Stimulated activated CD4-positive, alpha-beta T cell treated with anti-CD3 and anti-CD28 coated beads, Interleukin-4, amount 100 ng/mL, for 24 hours (primary cell): ENCODE results near the gene GADL1.

ENCODE experiments used
- DNase-seq: peaks from one replicate; pipeline ENCODE4 v3.0.0-alpha.2; 2020

GADL1 gene

DNA sequence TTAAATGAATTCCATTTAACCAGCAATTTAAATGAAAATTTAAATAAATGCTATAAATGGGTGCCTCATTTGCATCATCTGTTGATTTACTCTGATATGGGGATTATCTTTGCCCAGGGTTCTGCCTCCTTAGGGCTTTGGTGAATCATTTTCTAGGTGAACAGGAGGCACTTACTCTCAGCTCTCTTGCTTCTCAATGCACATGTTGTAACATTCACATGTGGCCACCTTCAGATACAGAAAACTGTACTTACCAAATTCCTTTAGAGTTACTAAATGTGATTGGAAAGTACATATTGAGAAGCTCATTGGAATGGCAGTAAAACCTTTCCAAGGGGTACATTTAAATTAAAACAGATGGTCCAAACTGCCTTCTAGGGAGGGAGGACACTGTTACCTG lies 20.8 kb downstream of the GADL1 start:
- DNase-seq, result no peak

DNA sequence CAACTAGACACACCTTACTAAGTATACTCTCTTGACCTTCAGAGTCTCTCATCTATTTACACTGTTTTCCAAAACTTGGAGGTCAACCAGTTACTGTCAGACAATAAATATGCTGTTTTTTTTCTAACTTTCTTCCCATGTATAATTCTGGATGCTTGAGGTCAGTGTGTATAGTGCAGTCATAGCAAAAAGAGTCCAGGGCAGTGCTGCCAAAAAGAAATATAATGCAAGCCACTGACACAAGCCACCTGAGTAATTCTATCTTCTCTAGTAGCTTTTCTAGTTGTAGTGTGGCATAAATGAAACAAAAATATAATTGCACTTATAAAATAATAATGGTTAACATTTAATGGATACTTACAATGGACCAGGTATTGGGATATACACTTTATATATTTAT lies 21.6 kb downstream of the GADL1 start:
- DNase-seq, result no peak

DNA sequence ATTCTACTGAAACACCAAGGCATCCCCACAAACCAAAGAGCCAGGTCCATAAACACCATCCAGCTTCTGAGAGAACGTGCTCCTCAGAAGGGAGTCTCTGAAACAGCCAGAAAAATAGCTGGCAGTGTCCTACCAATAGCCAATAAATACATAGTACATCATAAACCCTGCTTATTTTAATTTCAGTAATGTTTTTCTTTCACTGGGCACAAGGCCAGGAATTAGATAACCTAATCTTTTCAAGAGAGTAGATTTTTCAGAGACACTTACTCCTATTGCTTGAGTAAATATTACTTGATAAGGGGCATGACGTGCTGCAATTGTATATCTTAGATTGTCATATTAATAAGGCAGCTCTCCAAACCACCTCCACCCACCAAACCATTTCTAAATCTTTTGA lies 22.7 kb downstream of the GADL1 start:
- DNase-seq, result no peak

DNA sequence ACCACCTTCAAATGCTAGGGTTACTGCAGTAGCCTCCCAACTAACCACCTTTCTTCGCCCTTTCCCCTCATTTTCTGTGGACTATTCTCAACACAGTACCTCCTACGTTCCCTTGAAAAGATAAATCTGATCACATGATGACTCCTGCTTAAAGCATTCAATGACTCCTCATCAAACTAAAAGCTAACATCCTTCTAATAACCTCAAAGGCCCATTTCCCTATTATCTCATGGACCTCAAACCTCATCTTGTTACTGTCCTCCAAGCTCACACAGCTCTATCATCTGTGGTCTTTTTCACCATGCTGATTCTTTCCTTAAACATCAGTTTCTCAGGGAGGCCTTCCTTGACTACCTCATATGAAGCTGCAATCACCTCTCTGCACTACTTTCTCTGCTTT lies 29.6 kb downstream of the GADL1 start:
- DNase-seq, result no peak

DNA sequence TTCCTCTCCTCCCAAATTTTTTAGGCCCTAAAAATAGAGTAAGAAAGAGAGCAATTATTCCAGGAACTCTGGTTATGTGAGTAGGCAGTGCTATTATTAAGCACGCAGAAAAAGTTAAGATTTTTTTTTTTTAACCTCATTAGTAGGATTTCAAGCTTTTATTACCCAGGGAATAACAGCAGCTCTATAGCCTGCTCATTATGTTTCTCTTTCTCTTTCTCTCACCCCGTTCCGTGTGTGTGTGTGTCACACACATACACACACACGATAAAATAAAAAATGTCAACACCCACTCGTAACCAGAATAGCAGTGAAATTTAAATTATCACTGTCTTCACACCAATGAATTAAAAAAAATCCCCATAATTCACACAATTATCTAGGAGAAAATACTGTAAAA lies 30.3 kb downstream of the GADL1 start:
- no peak for DNase-seq

DNA sequence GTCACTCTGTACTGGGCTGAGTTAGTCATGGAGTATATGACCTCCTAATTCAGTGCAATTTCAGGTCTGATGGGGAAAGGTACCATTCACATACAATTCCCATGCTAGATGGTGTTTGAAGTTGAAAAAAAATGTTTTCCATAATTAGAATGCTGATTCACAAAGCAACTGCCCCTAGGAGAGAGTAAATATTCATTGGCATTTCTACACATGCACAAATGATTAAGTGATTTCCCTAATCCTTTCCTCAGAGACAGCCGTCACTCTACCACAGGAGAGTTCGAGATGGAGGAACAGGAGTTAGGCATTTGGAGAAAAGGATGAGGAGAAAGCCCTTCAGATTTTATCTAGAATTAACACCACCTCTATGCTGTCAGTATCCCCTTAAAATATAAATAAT lies 32.5 kb downstream of the GADL1 start:
- DNase-seq, result no peak

DNA sequence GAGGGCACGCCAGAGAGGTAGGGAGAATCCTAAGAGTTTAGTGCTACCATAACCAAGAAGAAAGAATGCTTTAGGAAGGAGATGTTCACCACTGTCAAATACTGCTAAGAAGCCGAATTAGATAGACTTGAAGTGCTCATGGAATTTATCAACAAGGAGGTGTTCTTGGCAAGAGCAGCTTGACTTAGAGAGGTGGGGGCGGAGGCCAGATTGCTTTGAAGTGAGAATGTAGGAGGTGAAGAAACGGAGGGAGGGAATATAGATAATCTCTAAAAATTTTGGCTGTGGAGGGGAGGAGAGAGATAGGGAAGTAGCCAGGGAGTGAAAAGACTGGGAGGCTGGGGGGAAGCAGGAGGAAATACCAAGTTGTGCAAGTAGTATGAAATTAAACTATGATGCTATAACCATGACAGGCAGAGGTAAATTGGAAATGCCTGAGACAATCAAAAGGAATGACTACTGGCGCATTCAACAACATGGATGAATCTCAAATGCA lies 35.5 kb downstream of the GADL1 start:
- DNase-seq, result no peak

DNA sequence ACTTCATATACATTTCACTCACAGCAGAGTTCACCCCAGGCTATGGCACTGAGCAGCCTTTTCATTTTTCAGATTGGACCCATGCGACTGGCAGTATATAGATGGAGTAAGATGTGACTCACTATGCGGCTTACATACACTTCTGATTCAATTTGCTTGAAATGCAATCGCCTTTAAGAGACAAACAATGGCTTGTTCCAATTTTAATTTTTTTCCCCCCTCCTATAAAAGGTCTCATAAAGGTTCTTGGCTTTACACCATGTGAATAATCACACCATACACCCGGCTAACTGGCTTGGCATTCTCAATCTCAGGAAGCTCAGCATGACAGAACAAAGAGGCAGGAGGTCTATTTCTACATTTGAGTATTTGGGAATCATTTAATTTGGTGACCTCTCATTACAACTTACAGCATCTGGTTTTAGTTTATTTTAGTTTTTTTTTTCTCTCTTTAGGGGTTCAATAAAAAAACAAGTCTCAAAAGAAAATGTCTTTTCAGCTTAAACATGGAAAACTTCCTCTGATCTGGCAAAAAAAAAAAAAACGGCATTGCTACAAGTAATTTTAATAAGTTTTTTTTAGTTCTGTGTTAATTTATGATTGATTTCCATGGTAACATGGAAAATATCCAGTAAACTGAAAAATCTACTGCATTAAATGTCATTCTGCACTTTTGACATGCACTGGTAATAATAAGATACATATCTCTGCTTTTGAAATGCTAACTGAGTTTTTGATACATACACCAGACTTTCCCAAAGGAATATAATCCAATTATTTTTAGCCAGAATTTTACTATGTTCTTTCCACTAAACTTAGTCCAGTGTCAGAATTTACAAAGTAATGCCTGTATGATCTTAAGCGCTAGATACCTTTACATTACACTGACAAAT lies 38.8 kb downstream of the GADL1 start:
- no peak for DNase-seq

DNA sequence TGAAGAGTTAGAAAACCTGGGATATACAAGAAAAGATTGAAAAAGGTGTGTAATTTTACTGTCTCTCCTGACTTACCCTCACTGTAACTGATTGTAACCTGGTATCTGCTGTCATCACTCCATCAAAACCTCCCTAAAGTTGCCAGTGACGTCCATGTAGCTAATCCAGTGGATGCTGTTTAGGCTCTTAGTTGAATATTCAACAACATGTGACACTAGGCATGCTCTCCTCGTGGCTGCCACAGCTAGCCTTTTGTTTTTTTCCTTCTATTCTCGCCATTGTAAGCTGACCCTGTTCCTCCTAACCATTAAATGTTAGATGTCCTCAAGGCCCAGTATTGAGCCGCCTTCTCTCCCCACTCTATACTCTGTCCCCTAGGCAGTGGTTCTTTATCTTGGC lies 41.6 kb downstream of the GADL1 start:
- DNase-seq, result no peak

DNA sequence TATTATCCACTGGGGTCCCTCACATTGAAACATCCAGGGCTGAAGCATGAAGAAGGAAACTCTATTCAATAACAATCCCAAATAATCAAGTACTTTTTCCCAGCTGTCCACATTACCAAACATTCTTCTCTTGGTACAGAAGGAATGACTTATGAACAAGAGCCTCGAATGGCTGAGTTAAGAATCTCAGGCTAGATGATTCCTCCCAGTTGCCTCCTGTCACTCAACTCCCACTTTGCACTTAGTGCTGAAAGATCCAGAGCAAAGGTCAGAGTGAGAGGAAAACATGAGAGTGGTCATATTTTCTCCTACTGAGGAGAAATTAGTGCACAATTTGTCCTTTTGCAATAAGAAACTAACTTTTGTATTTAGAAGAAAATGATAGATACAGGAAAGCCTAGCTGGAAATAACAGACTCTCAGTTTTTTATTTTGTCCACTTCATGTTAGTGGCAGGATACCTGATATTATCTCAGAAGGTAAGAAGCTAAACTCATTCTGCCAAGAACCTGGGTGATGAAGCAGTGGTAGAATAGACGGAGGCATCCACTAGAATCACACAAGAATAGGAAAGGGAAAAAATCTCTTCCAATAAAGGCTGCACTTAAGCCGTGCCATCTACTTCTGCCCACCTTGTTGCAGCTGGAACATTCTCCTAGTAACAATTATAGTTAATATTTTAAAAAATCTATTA lies 46.2 kb downstream of the GADL1 start:
- DNase-seq, result no peak

DNA sequence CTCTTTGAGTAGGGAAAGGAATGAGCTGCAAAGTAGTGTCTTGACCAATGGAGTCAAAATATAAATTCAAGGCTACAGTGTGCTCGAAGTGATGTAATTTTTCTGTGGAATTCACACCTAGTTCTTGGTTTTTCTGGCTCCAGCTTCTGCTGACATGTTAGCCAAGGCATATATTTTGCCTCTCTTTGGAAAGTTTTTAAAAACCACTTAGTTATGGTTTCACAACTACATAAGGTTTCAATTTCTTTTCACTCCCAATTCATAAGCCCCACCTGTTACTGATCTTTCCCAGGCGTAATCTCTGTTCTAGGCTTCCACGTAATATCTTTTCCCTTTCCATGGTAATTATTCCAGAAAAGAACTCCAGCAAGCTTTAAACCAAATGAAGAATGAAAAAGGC lies 46.9 kb downstream of the GADL1 start:
- DNase-seq, result no peak

DNA sequence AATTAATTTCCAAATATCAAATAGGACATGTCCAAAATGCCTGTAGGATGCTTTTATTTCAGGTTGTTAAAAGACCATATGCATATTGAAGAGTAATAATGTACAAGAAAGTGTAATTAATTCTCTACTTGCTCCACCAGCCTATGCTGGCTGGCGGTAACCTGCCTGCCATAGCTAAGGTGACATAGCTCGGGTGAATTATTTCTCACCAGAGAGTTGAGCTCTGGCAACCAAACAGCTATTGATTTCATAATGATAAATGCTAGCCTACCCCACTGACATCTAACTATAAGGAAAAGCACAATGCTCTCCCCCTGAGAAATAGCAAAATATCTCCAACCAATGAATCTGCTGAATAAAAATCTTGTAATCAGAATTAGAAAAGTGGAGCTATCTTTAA lies 48.9 kb downstream of the GADL1 start:
- DNase-seq, result no peak

DNA sequence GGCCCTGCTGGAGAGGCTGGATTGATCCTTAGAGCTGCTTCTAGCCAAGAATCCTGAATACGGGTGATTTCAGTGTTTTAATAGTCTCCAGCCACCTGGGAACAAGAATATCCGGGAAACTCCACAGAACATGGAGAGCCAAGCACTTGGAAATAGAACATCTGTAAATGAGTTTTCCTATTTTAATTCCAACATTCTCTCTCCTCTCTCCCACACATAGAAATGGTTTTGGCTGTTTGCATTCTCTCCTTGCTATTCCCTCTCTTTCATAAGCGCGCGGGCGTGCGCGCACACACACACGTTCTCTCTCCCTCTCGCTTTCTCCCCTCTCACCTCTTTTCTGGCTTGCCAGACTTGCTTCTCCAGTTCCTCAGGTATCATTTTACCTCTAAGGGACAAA lies 50.6 kb downstream of the GADL1 start:
- DNase-seq, result no peak

DNA sequence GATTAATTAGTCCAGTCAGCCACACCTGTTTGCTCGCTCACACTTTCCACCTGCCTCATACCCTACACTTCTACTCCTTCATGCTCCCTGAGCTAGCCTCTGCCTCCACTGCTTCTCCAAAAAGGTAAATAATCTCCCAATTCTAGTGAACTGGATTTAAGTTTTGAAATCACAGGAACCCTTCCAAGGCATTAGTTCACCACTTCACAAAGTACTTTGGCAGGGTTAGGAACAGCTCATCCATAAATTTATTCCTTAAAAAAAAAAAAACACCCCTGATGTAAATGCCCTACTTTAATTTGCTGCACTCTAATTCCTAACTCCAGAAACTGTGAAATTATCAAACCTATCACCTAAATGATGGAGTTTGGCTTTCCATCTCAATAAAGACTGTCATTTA lies 58.3 kb downstream of the GADL1 start:
- DNase-seq, result no peak

DNA sequence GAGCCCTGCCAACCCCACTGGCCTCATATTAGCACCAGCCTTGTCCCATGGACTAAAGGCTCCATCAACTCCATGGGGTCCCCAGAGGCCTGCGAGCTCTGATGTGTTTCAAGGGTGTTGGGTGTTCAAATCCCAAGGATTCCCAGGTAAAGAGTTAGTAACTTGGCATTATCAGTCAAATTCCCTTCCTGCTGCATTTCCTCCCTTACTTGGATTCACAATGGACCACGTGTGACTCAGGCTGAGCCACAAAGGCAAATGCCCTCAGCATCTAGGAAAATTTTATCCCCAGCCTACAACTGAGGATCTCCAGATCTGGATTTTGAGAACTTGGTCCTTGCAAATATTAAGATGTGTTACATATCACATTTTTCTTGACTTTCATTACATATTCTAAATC lies 58.8 kb downstream of the GADL1 start:
- DNase-seq, result no peak

DNA sequence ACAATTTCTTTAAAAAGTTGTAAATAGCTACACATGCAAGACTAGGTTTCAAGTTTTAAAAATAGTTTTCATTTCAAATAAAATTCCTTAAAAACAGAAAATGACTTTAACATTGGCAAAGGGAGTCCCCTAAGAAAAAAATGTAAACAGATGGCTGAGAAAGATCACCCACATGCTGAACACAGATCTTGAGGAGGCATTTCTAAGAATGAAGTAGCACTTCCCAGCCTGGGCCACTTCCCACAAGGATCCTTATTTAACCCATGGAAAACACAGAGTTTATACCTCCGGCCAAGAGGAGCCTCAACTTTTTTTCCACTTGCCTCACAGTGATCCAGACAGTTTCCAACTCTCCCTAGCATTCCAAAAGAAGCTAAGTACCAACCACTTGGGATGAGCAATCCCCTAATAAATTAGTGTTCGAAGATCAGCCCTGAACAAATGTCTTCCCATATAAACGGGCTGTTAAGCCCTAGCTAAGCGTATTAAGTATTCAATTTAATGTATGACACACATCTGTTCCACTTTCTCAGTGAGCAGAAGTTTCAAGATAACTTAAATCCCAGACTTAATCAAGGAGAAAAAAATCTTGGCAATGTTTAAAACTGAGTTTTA lies 61.4 kb downstream of the GADL1 start:
- DNase-seq, result no peak

DNA sequence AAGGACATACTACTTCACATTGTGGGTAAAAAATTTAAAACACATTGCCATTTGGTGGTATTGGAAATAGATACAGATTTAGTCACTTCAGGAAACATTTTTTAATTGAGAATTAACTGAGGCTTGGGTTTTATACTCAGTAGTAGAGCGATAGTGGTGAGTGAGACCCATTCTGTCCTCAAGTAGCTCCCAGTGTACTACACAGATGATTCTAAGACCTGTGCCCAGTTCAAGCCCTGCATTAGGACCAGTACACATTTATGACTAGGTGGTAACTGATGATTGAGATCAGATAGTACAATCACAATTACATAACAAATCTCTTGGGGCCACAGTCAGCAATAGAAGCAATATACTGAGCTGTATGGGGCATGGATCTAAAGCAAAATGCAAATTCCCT lies 67.4 kb downstream of the GADL1 start:
- no peak for DNase-seq

DNA sequence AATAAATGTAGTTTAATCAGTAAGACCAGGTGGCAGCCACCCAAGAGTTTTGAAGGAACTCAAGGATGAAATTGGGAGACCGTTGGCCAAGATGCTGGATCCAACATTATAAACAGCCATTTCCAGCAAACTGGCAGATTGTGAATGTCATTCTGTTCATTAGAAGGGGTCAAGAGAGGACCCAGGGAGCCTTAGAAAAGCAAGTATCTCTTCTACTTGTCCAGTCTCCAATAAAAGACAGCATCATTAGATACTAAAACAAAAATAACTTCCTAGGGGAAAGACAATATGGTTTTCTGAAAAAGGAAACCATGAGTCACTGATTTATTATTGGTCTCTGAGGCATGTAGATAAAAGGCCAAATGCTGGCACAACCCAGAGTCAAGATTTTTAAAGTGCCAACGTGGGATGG lies 67.9 kb downstream of the GADL1 start:
- DNase-seq, result no peak

DNA sequence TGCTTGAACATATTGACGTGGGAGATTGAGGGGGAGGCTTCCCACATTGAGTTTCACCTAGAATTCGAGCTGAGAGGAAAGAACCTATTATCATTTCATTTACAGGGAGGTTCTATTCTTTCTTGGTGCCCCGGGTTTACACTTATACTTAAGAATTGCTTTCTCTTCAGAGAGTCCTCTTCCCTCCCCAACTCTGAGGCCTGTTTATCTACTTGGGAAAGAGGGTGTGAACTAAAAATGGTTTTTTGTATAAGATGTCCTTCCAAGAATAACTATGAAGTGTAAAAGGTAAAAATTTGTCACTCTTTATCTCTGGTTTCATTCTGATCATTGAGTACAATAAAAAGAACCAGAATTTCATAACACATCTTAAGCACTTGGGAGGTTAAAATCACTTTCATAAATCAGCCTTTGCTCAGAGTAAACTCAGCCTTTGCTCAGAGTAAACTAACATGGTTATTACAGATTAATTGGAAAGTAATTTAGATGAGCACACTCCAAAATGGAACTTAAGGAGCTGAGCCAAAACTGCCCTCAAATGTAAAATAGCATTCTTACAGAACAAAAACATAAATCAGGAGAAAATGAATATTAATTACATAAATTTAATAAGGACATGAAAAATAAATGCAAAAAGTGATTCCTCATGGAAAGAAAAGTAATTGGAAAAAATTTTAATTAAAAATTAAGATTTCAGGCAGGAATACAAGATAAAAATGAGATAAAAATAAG lies 75.2 kb downstream of the GADL1 start:
- DNase-seq, result no peak

DNA sequence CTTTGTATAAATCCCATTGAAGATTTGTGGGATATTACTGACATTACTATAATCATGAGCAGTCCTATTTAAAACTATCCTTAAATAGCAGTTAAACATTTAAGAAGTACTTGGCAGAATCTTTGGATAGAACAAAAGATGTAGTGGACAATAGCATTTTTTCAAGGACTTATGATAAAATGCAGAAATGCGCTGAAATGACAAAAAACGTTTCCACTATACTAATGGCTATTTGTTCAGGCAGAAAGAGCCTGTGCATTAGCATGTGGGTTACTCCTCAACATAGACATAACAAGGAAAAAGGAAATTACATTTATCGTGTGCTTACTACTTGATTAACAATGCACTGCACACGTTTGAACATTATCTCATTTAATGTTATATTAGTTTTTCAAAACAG lies 80.7 kb downstream of the GADL1 start:
- DNase-seq, result no peak

DNA sequence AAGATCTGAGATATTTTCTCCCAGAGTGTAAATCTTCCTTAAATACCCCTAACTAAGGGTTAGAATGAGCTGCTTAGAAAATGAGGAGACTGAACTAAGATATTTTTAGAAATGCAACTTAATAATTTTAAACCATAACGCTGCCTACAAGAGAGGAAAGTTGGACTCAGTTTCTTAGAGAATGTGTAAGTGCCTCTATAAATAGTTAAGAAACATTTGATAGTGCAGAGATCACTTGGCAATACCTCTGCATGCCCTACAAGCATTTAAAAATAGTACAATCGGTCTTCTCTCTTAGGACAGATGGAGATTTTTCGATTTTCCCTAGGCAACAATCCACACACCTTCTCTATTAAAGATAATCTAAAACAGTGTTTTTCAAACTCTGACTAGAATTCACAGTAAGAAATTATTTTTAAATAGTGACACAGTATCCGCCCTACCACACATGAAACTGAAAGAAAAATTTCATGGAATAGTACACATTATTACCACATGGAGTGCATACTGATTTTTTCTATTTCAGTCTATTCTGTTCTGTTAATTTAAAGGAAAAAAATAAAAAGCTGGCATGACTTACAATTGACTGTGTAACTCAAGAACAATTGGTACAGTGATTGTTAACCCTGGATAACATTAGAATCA lies 83.2 kb downstream of the GADL1 start:
- DNase-seq, result no peak

DNA sequence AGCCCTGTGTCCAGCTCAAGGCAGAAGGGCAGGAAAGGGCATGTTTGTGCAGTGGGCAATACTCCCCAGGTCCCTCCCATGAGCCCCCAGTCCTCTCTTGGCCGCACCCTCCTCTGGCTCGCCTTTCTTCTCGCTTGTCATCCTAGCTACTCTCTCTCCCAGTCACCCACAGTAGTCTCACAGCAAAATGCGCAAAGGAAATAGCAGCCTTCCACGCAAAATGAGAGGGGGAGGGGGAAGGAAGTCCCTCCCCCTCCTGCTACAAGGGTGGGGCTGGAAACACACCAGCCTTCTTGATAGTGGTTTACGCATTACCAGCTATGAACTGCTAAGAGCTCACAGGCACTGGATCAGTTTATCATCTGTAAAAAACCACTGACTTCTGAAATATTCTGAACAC lies 83.8 kb downstream of the GADL1 start:
- DNase-seq, result peak; percentile 3

DNA sequence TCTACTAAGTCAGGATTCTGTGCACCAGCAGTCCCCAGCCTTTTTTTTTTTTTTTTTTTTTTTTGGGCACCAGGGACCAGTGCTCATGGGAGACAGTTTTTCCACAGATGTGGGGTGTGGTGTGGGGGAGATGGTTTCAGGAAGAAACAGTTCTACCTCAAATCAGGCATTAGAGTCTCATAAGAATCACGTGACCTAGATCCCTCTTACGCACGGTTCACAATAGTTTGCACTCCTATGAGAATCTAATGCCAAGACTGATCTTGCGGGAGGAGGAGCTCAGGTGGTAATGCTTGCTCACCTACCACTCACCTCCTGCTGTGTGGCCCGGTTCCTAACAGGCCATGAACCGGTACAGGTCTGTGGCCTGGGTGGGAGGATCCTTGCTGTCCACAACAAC lies 88.8 kb downstream of the GADL1 start:
- no peak for DNase-seq
